BE2C (cell line): ENCODE results near the gene GPR3.
"Not testable (repeated sequence)": the region's sequence is repeated elsewhere in the genome, so short reads cannot be mapped to it uniquely, and the experiment has no call there.

Experiments used
- DNase-seq: peaks from one replicate; pipeline ENCODE4 v3.0.0-alpha.2; 2020
- H3K27me3 ChIP-seq: fragments of 250-450 bp; sonication (Bioruptor Pico); 2 replicates; pipeline ENCODE4 v1.5.1; 2020; ENCODE audit warnings: mild to moderate bottlenecking
- H3K36me3 ChIP-seq: fragments of 250-450 bp; sonication (Bioruptor Pico); 2 replicates; pipeline ENCODE4 v1.5.1; 2020; ENCODE audit warnings: mild to moderate bottlenecking
- H3K4me1 ChIP-seq: fragments of 250-450 bp; sonication (Bioruptor Pico); 2 replicates; pipeline ENCODE4 v1.5.1; 2020
- H3K4me3 ChIP-seq: 2 replicates; pipeline ENCODE4 v1.5.1; 2011; ENCODE audit warnings: low read depth, low read length
- H3K9me3 ChIP-seq: fragments of 250-450 bp; sonication (Bioruptor Pico); 2 replicates; pipeline ENCODE4 v1.5.1; 2020
- CTCF ChIP-seq: IDR thresholded peaks from 2 replicates; pipeline ENCODE4 v1.5.1; 2012; ENCODE audit warnings: mild to moderate bottlenecking, low read depth, low read length

Gene GPR3

GRCh38 chr1:27428316-27429028, 36.0 kb downstream of the GPR3 start:
- no peak overlapping the region for H3K4me3 ChIP-seq
- no peaks in the 10 kb centered on the region for H3K27me3 ChIP-seq
- no peaks in the 10 kb centered on the region for H3K36me3 ChIP-seq
- no peaks in the 10 kb centered on the region for H3K4me1 ChIP-seq
- TF ChIP-seq CTCF, result peak; percentile 9; the same call in 1 of the 2 replicates
- no peaks in the 10 kb centered on the region for H3K9me3 ChIP-seq
- DNase-seq, result peak; percentile 44

GRCh38 chr1:27429029-27429425, 36.6 kb downstream of the GPR3 start:
- Histone ChIP-seq H3K36me3 (no peaks in the 10 kb centered on the region), H3K4me1 (no peaks in the 10 kb centered on the region), H3K9me3 (no peaks in the 10 kb centered on the region), H3K4me3 (no peak overlapping the region), H3K27me3 (no peaks in the 10 kb centered on the region)
- TF ChIP-seq CTCF, result no peak
- no peak for DNase-seq

GRCh38 chr1:27430903-27431600, 38.6 kb downstream of the GPR3 start:
- DNase-seq, result no peak
- no peaks in the 10 kb centered on the region for H3K36me3 ChIP-seq
- H3K9me3 ChIP-seq, result no peaks in the 10 kb centered on the region
- no peak for TF ChIP-seq CTCF
- H3K4me3 ChIP-seq, result no peak overlapping the region
- no peaks in the 10 kb centered on the region for H3K4me1 ChIP-seq
- no peaks in the 10 kb centered on the region for H3K27me3 ChIP-seq

GRCh38 chr1:27431601-27431940, 39.1 kb downstream of the GPR3 start:
- H3K27me3 ChIP-seq, result no peaks in the 10 kb centered on the region

GRCh38 chr1:27432725-27433124, 40.3 kb downstream of the GPR3 start:
- H3K36me3 ChIP-seq, H3K9me3 ChIP-seq, H3K4me1 ChIP-seq, H3K4me3 ChIP-seq, DNase-seq, H3K27me3 ChIP-seq: not testable (repeated sequence)

More at GRCh38 chr1:27431601-27431940, 39.1 kb downstream of the GPR3 start:
- no peak for DNase-seq
- TF ChIP-seq CTCF, result no peak
- H3K4me1 ChIP-seq, result no peaks in the 10 kb centered on the region
- no peaks in the 10 kb centered on the region for H3K36me3 ChIP-seq
- H3K9me3 ChIP-seq, result no peaks in the 10 kb centered on the region
- H3K4me3 ChIP-seq, result no peak overlapping the region

GRCh38 chr1:27433706-27434105, 41.3 kb downstream of the GPR3 start:
- Histone ChIP-seq H3K4me3 (no peak overlapping the region), H3K9me3 (no peaks in the 10 kb centered on the region), H3K27me3 (no peaks in the 10 kb centered on the region), H3K36me3 (no peaks in the 10 kb centered on the region), H3K4me1 (no peaks in the 10 kb centered on the region)
- DNase-seq, result no peak
- TF ChIP-seq CTCF, result no peak
